CD4-positive, alpha-beta T cell treated with Interleukin-4 for 1 hour (primary cell): ENCODE data around the gene SLC7A14.

Source experiments
- DNase-seq, 2 donors: peaks; one replicate each; pipeline ENCODE4 v3.0.0-alpha.2; 2020 to 2022

Gene SLC7A14

DNA sequence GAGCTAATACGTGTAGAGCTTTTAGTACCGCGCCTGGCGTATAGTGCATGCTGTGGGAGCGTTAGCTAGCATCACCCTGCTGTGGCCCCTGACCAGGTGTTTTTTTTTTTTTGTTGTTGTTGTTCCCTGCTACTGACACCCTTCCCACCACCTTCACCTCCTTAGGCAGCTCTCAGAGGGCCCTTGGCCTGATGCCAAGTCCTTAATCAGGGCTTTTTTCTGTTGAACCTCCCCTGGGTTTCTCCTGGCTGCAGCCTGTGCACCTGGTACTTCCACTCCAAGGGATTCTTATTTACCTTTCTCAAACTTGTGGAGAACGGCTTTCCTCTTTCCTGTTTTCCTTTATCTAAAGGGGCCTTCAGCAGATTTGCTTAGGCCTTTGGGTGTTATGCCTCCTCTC is 53.3 kb downstream of the SLC7A14 start:
- DNase-seq, result no peak

GRCh38 chr3:170531657-170532335 is 54.1 kb downstream of the SLC7A14 start:
- DNase-seq, result no peak

DNA sequence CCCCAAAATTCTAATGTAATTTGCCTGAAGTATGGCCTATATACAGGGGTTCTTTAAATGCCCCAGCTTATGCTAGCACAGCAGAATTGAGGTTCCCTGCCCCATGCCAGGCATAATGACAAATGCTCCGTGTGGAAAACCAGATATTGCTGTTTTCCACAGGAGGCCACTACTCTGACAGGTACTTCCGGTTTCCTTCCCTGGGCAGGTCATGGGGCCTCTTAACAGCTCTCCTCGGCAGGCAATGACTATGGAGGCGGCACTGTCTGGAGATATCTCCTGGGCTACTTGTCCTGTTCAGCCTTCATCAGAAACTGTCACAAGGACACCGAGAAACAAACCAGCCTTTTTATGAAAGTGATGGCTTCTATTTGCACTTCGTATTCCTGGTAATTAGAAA is 54.8 kb downstream of the SLC7A14 start:
- DNase-seq, result no peak

- no peak for DNase-seq
These were observed 56.0 kb downstream of the SLC7A14 start for GRCh38 chr3:170529912-170530311.

GRCh38 chr3:170529346-170529745 is 56.5 kb downstream of the SLC7A14 start:
- DNase-seq, result no peak

DNA sequence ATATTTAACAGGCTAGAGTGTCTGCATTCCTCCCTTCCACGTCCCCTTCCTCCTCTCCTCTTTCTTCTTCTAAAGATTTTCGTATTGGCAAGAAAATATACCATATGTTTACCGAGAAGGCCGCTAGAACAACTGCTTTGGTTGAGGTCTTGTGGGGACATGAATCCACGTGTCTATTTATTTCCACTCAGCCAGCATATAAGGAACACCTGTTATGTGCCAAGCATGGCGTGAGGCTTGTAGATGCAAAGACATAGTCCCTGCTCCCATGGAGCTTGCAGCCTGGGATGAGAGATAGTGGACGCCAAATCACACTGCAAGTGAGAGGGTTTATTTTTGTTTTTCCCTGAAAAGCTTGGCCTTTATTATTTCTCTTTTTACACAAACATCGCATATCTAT is 57.1 kb downstream of the SLC7A14 start:
- no peak for DNase-seq

DNA sequence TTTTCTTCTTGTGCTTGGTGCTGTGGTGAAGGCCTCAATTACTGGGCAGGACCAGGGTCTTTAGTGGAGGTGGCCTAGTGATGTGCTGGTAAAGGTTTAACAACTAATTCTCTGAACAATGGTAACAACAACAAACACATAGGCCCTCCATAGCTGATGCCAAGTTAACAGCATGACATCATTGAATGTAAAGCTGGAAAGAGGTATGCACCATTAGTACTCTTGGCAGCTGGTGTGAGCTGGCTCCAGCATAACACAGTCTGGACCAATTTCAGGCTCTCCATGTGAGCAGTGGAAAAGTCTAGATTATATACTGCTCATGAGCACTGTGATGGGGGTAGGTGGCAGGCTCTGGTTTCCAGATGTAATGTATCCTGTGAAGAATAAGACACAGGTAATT is 61.8 kb downstream of the SLC7A14 start:
- DNase-seq, result no peak

- DNase-seq, result no peak
These were observed 62.6 kb downstream of the SLC7A14 start for GRCh38 chr3:170523248-170523647.

GRCh38 chr3:170522201-170522600 is 63.7 kb downstream of the SLC7A14 start:
- no peak for DNase-seq

DNA sequence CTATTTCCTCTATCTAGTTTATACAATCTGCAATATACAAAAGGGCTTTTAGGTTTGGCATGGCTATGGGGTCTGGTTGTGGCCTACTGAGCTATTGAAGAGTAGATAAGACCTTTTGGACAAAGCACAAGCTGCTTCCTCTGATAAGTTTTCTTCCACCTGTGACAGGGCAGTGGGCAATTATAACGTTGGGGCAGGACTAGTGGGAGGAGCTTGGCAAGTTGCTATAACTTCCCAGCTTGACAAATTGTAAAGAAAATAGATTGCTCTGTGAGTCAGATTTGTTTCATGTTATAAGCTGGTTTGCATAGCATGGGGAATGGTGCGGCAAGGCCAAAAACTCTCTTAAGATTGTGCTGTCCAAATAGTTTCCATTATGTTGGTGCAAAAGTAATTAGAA is 64.9 kb downstream of the SLC7A14 start:
- no peak for DNase-seq

DNA sequence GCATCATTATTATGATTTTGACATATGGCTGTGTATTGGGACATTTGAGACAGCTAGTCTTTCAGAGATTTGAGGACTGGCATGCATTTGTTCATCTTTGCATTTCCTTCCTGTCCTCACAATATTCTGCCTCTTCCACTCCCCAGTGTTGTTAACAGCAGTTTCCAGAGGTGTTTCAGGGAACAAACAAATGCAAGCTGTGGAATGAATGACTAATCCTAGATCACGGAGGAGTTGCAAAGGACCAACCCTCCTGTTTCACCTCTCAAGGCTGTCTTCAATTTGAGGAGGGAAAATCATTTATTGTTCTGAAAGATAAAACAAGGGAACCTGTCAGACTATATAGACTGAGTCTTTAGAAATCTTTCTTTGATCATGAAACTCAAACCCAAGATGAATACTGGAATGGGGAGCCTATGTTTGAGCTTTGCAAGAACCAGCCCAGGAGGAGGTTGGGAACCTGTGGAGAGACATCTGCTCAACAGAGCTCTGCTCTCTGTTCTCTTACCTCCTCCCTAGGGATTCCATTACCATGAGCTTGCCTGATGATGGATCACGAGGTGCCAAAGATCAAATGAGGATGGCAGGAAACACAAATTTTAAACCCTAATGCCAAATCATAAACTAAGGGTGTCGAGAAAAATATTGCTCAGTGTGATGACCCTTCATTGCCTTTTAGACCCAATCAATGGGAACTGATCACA is 68.5 kb downstream of the SLC7A14 start:
- no peak for DNase-seq

DNA sequence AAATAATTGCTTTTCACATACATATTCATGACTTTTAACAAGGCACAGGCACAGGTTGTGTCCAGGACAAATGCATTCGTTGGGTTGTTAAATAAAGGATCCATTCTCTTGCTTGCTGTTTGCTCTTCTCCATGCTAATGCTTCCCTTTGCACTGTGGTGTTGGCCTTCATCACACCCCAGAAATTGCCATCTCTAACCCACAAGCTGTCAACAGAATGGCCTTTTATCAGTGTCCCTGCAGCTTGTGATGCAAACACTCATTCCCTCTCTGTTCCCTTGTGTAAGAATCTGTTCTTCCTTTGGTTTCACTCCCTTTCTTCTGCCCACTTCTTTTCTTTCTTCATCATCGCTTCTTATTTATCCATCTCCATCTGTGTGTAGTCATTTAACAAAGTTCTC is 72.2 kb downstream of the SLC7A14 start:
- no peak for DNase-seq

- DNase-seq, result no peak
These were observed 74.5 kb downstream of the SLC7A14 start for GRCh38 chr3:170511371-170511770.

GRCh38 chr3:170508839-170509238 is 77.0 kb downstream of the SLC7A14 start:
- no peak for DNase-seq

- no peak for DNase-seq
These were observed 77.6 kb downstream of the SLC7A14 start for GRCh38 chr3:170508291-170508690.

DNA sequence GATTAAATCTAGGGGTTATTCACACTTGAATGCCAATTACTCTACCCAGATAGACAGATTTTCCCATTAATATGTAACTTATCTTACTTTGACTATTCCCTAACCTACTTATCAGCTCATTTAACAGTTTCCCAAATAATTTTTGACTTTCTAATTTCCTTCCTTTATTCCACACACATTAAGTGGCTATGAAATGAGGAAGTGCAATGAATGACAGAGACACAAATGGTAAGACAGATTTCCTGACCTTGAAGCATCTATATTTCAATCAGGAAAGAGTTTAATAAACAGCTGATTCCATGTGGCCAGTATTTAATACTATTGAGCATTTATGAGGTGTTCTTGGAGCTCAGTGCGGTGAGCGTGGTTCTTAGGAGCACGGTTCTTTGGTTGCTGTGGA is 78.8 kb downstream of the SLC7A14 start:
- DNase-seq, result no peak

DNA sequence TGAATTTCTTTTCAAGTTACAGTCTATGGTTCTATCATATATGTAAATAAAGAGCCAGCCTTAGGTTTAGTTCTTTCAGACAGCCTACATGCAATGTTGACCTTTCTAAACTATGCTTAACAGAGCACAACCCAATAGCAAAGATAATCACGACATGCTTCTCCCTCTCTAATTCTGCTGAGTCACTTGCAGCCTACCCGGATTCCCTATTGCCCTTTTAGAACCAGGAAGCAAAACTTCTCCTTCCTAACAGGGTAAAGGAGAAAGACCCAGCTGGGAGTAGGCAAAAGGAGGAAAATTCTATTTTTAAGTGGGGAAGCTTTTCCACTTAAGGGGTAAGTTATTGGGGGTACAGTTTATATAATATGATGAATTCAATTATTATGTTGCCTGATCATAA is 79.3 kb downstream of the SLC7A14 start:
- DNase-seq, result no peak

GRCh38 chr3:170502297-170502696 is 83.6 kb downstream of the SLC7A14 start:
- DNase-seq, result no peak

GRCh38 chr3:170500995-170501394 is 84.9 kb downstream of the SLC7A14 start:
- no peak for DNase-seq

DNA sequence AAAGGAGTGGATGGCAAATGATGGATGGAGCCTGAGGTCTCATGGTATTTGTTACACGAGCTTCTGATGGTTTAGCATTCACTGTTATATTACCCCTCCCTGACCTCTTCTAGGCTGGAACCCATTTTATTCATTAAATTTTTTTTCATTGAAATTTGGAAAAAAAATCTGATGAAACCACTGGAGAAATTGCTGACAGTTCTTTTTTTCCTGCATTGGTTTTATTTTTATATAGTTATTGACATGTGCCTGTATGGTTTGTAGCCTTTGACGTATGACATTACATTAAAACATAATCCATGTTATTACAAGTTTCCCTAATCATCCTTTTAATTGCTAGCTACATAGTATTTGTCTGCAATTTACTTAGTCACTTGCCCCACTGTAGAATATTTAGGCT is 85.4 kb downstream of the SLC7A14 start:
- DNase-seq, result no peak

GRCh38 chr3:170499562-170500156 is 86.2 kb downstream of the SLC7A14 start:
- no peak for DNase-seq

DNA sequence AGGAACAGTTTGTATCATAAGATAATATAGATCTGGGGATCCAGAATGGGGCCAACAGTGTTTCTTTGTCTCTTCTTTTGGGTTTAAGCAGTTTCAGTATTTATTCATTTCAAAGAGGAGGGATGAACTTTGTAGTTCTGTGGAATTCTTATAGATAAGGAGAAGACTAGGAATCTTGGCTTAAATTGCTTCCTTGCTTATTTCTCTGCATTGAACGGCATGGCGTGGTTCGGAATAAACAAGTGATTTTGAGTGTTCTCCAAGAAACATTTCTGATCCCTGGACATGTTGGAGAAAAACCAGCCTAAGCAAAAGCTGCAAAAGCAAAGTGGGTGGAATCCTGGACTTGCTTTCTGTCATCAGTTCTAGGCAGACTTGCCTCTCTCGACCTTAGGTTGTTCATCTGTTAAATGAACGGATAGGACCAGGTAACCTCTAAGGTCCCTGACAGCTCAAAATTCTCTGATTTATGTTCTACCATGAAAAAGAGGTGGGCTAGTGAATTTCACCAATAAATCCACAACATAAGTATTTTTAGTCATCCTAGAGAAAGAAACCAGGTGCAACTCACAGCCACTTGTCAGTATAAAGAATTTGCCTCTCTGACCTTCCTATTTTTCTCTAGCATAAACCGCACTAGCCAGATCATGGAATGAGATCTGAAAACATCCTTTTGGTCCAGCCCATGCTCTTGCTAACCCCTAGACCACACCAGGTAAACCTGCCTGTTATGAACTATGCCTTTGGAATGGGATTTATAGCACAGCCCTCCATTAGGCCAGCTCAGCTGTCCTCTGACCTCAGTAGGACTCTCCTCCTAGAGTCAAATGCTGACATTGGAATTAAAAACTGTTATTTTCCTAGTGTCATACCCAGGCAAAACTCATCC is 88.4 kb downstream of the SLC7A14 start:
- no peak for DNase-seq

DNA sequence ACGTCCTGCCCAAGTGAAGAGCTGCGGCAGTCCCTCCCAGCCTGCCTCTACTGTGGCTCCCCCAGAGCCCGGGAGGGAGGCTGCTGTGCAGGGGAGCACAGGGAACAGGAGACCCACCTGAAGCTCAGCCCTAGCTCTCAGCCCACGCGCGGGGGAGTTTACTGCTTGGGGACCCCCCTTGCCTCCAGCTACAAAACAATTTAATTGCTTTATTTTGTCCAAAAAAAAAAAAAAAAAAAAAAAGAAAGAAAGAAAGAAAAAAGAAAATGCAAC is 89.1 kb downstream of the SLC7A14 start:
- DNase-seq, result no peak
